Measurements from ENCODE around the gene BCL6.

BCL6 gene

GRCh38 chr3:187721055-187721454, 24.2 kb downstream of the BCL6 start:
- H3K4me1 ChIP-seq (ENCODE audit: control insufficient read depth, low read depth, low read length), result peaks cover 12% of the 10 kb centered on the region
- H3K27me3 ChIP-seq (ENCODE audit: control insufficient read depth, insufficient read depth, low read length), result no peaks in the 10 kb centered on the region
- H3K27ac ChIP-seq (ENCODE audit: low read length), result no peak overlapping the region
- no peak overlapping the region for H3K9ac ChIP-seq (ENCODE audit: low read length)
- no peaks in the 10 kb centered on the region for H3K36me3 ChIP-seq (ENCODE audit: control insufficient read depth, low read depth, low read length)
- H3K9me3 ChIP-seq (ENCODE audit: control insufficient read depth, low read depth, low read length), result no peaks in the 10 kb centered on the region
- no peak overlapping the region for H3K4me3 ChIP-seq (ENCODE audit: low read length)

- Histone ChIP-seq H3K4me1 (ENCODE audit: control insufficient read depth, low read depth, low read length) (peaks cover 12% of the 10 kb centered on the region), H3K27ac (ENCODE audit: low read length) (no peak overlapping the region), H3K4me3 (ENCODE audit: low read length) (no peak overlapping the region), H3K9ac (ENCODE audit: low read length) (no peak overlapping the region), H3K36me3 (ENCODE audit: control insufficient read depth, low read depth, low read length) (no peaks in the 10 kb centered on the region), H3K9me3 (ENCODE audit: control insufficient read depth, low read depth, low read length) (no peaks in the 10 kb centered on the region), H3K27me3 (ENCODE audit: control insufficient read depth, insufficient read depth, low read length) (no peaks in the 10 kb centered on the region)
Measured at GRCh38 chr3:187720337-187720670, 25.0 kb downstream of the BCL6 start.

GRCh38 chr3:187719628-187720336, 25.5 kb downstream of the BCL6 start:
- no peak overlapping the region for H3K9ac ChIP-seq (ENCODE audit: low read length)
- H3K27me3 ChIP-seq (ENCODE audit: control insufficient read depth, insufficient read depth, low read length), result no peaks in the 10 kb centered on the region
- no peak overlapping the region for H3K4me3 ChIP-seq (ENCODE audit: low read length)
- peaks cover 12% of the 10 kb centered on the region for H3K4me1 ChIP-seq (ENCODE audit: control insufficient read depth, low read depth, low read length)
- no peak overlapping the region for H3K27ac ChIP-seq (ENCODE audit: low read length)
- no peaks in the 10 kb centered on the region for H3K36me3 ChIP-seq (ENCODE audit: control insufficient read depth, low read depth, low read length)
- no peaks in the 10 kb centered on the region for H3K9me3 ChIP-seq (ENCODE audit: control insufficient read depth, low read depth, low read length)

- Histone ChIP-seq H3K9me3 (ENCODE audit: control insufficient read depth, low read depth, low read length) (no peaks in the 10 kb centered on the region), H3K9ac (ENCODE audit: low read length) (no peak overlapping the region), H3K27ac (ENCODE audit: low read length) (no peak overlapping the region), H3K36me3 (ENCODE audit: control insufficient read depth, low read depth, low read length) (no peaks in the 10 kb centered on the region), H3K4me1 (ENCODE audit: control insufficient read depth, low read depth, low read length) (peaks cover 12% of the 10 kb centered on the region), H3K27me3 (ENCODE audit: control insufficient read depth, insufficient read depth, low read length) (no peaks in the 10 kb centered on the region), H3K4me3 (ENCODE audit: low read length) (no peak overlapping the region)
Measured at GRCh38 chr3:187718802-187719201, 26.5 kb downstream of the BCL6 start.

- H3K9me3 ChIP-seq (ENCODE audit: control insufficient read depth, low read depth, low read length), result no peaks in the 10 kb centered on the region
- H3K4me1 ChIP-seq (ENCODE audit: control insufficient read depth, low read depth, low read length), result peaks cover 12% of the 10 kb centered on the region
- H3K27ac ChIP-seq (ENCODE audit: low read length), result no peak overlapping the region
- H3K36me3 ChIP-seq (ENCODE audit: control insufficient read depth, low read depth, low read length), result no peaks in the 10 kb centered on the region
- no peak overlapping the region for H3K9ac ChIP-seq (ENCODE audit: low read length)
- H3K27me3 ChIP-seq (ENCODE audit: control insufficient read depth, insufficient read depth, low read length), result no peaks in the 10 kb centered on the region
- H3K4me3 ChIP-seq (ENCODE audit: low read length), result no peak overlapping the region
Measured at GRCh38 chr3:187717572-187717971, 27.7 kb downstream of the BCL6 start.

GRCh38 chr3:187714404-187714979, 30.8 kb downstream of the BCL6 start:
- H3K4me1 ChIP-seq (ENCODE audit: control insufficient read depth, low read depth, low read length), result peaks cover 4% of the 10 kb centered on the region
- no peak overlapping the region for H3K27ac ChIP-seq (ENCODE audit: low read length)
- H3K9ac ChIP-seq (ENCODE audit: low read length), result no peak overlapping the region

GRCh38 chr3:187713504-187713903, 31.8 kb downstream of the BCL6 start:
- Histone ChIP-seq H3K27me3 (ENCODE audit: control insufficient read depth, insufficient read depth, low read length) (no peaks in the 10 kb centered on the region), H3K4me3 (ENCODE audit: low read length) (no peak overlapping the region), H3K36me3 (ENCODE audit: control insufficient read depth, low read depth, low read length) (no peaks in the 10 kb centered on the region), H3K4me1 (ENCODE audit: control insufficient read depth, low read depth, low read length) (no peaks in the 10 kb centered on the region), H3K9ac (ENCODE audit: low read length) (no peak overlapping the region), H3K9me3 (ENCODE audit: control insufficient read depth, low read depth, low read length) (no peaks in the 10 kb centered on the region), H3K27ac (ENCODE audit: low read length) (no peak overlapping the region)

More at GRCh38 chr3:187714404-187714979, 30.8 kb downstream of the BCL6 start:
- Histone ChIP-seq H3K27me3 (ENCODE audit: control insufficient read depth, insufficient read depth, low read length) (no peaks in the 10 kb centered on the region), H3K9me3 (ENCODE audit: control insufficient read depth, low read depth, low read length) (no peaks in the 10 kb centered on the region), H3K36me3 (ENCODE audit: control insufficient read depth, low read depth, low read length) (no peaks in the 10 kb centered on the region), H3K4me3 (ENCODE audit: low read length) (no peak overlapping the region)

GRCh38 chr3:187709155-187709554, 36.1 kb downstream of the BCL6 start:
- Histone ChIP-seq H3K9me3 (ENCODE audit: control insufficient read depth, low read depth, low read length) (no peaks in the 10 kb centered on the region), H3K36me3 (ENCODE audit: control insufficient read depth, low read depth, low read length) (no peaks in the 10 kb centered on the region), H3K9ac (ENCODE audit: low read length) (no peak overlapping the region), H3K4me3 (ENCODE audit: low read length) (no peak overlapping the region), H3K4me1 (ENCODE audit: control insufficient read depth, low read depth, low read length) (no peaks in the 10 kb centered on the region), H3K27ac (ENCODE audit: low read length) (no peak overlapping the region), H3K27me3 (ENCODE audit: control insufficient read depth, insufficient read depth, low read length) (no peaks in the 10 kb centered on the region)

- no peak overlapping the region for H3K27ac ChIP-seq (ENCODE audit: low read length)
- no peaks in the 10 kb centered on the region for H3K27me3 ChIP-seq (ENCODE audit: control insufficient read depth, insufficient read depth, low read length)
- H3K9ac ChIP-seq (ENCODE audit: low read length), result no peak overlapping the region
- H3K4me1 ChIP-seq (ENCODE audit: control insufficient read depth, low read depth, low read length), result no peaks in the 10 kb centered on the region
- no peaks in the 10 kb centered on the region for H3K36me3 ChIP-seq (ENCODE audit: control insufficient read depth, low read depth, low read length)
- no peaks in the 10 kb centered on the region for H3K9me3 ChIP-seq (ENCODE audit: control insufficient read depth, low read depth, low read length)
- no peak overlapping the region for H3K4me3 ChIP-seq (ENCODE audit: low read length)
Measured at GRCh38 chr3:187708696-187709095, 36.6 kb downstream of the BCL6 start.

- no peaks in the 10 kb centered on the region for H3K9me3 ChIP-seq (ENCODE audit: control insufficient read depth, low read depth, low read length)
- H3K9ac ChIP-seq (ENCODE audit: low read length), result no peak overlapping the region
- H3K36me3 ChIP-seq (ENCODE audit: control insufficient read depth, low read depth, low read length), result no peaks in the 10 kb centered on the region
- H3K27me3 ChIP-seq (ENCODE audit: control insufficient read depth, insufficient read depth, low read length), result no peaks in the 10 kb centered on the region
- no peaks in the 10 kb centered on the region for H3K4me1 ChIP-seq (ENCODE audit: control insufficient read depth, low read depth, low read length)
- no peak overlapping the region for H3K4me3 ChIP-seq (ENCODE audit: low read length)
- no peak overlapping the region for H3K27ac ChIP-seq (ENCODE audit: low read length)
Measured at GRCh38 chr3:187706971-187707370, 38.3 kb downstream of the BCL6 start.

GRCh38 chr3:187705164-187705563, 40.1 kb downstream of the BCL6 start:
- H3K27ac ChIP-seq (ENCODE audit: low read length), result no peak overlapping the region
- H3K36me3 ChIP-seq (ENCODE audit: control insufficient read depth, low read depth, low read length), result no peaks in the 10 kb centered on the region
- no peaks in the 10 kb centered on the region for H3K4me1 ChIP-seq (ENCODE audit: control insufficient read depth, low read depth, low read length)
- H3K9me3 ChIP-seq (ENCODE audit: control insufficient read depth, low read depth, low read length), result no peaks in the 10 kb centered on the region
- H3K4me3 ChIP-seq (ENCODE audit: low read length), result no peak overlapping the region
- no peaks in the 10 kb centered on the region for H3K27me3 ChIP-seq (ENCODE audit: control insufficient read depth, insufficient read depth, low read length)
- no peak overlapping the region for H3K9ac ChIP-seq (ENCODE audit: low read length)

GRCh38 chr3:187702507-187703033, 42.7 kb downstream of the BCL6 start, which contains the start of gene RTP2:
Gene RTP2, minus strand, starts transcription at chr3:187702557. Its CDS starts 429 bp downstream, at chr3:187702128.
- Histone ChIP-seq H3K27me3 (ENCODE audit: control insufficient read depth, insufficient read depth, low read length) (no peaks in the 10 kb centered on the region), H3K4me3 (ENCODE audit: low read length) (no peak within 1 kb of the TSS), H3K9me3 (ENCODE audit: control insufficient read depth, low read depth, low read length) (no peaks in the 10 kb centered on the region), H3K9ac (ENCODE audit: low read length) (no peak within 1 kb of the TSS), H3K36me3 (ENCODE audit: control insufficient read depth, low read depth, low read length) (no peaks in the 10 kb centered on the region), H3K27ac (ENCODE audit: low read length) (no peak within 1 kb of the TSS), H3K4me1 (ENCODE audit: control insufficient read depth, low read depth, low read length) (no peaks in the 10 kb centered on the region)

Data from iPS-18a (cell line).